Ovary (tissue), 3 donors: Measurements from ENCODE around the gene CARM1.

Experiments
- POLR2A ChIP-seq: fragments of 450-650 bp; IDR thresholded peaks from one replicate; pipeline ENCODE4 v1.6.1; 2017; ENCODE audit warnings: antibody characterized with exemption, mild to moderate bottlenecking, moderate library complexity
- TF ChIP-seq, protein P1 (sequence below), 3 donors: fragments of 450-650 bp in 2 of 3; fragments of 200-600 bp in 1 of 3; IDR thresholded peaks; one replicate each; pipeline versions ENCODE4 v1.5.1 to v1.8.0; 2016 to 2022; ENCODE audit warnings: antibody characterized with exemption in 3 of 3, mild to moderate bottlenecking in 1 of 3
- donor health status: DM: no; HTN: no; CAD: no.

DNA sequence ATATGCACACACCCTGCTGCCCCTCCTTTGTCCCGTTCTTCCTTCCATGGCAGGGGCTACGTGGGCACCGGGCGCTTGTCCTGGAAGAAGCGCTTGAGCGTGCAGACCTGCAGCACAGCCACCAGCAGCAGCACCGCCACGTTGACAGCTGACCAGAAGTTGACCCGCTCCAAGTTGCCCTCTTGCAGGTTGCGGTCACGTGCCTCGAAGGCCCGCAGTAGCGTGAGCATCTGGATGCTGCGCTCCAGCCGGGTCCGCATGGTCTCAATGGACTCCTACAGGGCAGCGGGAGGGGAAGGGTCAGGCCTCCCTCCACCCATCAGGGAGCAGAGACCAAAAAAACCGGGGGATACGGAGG, 38.4 kb upstream of the CARM1 start:
- no peak for TF ChIP-seq POLR2A
- TF ChIP-seq, protein P1, sequence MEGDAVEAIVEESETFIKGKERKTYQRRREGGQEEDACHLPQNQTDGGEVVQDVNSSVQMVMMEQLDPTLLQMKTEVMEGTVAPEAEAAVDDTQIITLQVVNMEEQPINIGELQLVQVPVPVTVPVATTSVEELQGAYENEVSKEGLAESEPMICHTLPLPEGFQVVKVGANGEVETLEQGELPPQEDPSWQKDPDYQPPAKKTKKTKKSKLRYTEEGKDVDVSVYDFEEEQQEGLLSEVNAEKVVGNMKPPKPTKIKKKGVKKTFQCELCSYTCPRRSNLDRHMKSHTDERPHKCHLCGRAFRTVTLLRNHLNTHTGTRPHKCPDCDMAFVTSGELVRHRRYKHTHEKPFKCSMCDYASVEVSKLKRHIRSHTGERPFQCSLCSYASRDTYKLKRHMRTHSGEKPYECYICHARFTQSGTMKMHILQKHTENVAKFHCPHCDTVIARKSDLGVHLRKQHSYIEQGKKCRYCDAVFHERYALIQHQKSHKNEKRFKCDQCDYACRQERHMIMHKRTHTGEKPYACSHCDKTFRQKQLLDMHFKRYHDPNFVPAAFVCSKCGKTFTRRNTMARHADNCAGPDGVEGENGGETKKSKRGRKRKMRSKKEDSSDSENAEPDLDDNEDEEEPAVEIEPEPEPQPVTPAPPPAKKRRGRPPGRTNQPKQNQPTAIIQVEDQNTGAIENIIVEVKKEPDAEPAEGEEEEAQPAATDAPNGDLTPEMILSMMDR (IDR thresholded peaks at IDR 0.05) = no peak
